GM10847 (cell line): ENCODE measurements around the gene MAP3K2.

Experiments
- POLR2A ChIP-seq: IDR thresholded peaks from 2 replicates; pipeline ENCODE4 v1.6.1; 2011; ENCODE audit not compliant: insufficient read length; ENCODE audit errors: extremely low read depth

MAP3K2 gene

DNA sequence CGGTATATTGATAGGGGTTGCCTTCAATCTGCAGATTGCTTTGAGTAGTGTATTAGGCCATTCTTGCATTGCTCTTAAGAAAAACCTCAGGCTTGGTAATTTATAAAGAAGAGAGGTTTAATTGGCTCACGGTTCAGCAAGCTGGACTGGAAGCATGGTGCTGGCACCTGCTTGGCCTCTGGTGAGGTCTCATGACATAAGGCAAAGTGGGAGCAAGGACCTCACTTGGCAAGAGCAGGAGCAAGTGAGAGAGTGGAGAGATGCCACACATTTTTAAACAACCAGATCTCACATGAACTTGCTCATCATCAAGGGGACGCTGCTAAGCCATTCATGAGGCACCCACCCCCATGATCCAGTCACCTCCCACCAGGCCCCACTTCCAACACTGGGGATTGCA, 4.9 kb downstream of the MAP3K2 start:
- TF ChIP-seq POLR2A: no peak

DNA sequence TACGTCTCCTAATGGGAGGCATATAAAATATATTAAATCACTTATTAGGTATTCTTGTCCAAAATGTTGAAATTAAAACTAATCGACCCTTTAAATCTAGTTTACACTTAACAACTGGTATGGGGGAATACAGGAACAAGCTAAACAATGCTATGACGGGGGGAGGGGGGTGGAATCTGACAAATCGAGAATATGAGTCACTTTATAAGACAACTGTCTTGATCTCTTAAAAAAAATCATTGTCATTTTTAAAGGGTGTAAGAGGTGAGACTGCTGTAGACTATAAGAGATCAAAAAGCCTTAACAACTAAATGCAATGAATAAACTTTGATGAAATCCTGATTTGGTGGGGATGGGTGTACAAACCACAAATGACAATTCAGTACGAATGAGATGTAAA, 6.0 kb downstream of the MAP3K2 start:
- no peak for TF ChIP-seq POLR2A

DNA sequence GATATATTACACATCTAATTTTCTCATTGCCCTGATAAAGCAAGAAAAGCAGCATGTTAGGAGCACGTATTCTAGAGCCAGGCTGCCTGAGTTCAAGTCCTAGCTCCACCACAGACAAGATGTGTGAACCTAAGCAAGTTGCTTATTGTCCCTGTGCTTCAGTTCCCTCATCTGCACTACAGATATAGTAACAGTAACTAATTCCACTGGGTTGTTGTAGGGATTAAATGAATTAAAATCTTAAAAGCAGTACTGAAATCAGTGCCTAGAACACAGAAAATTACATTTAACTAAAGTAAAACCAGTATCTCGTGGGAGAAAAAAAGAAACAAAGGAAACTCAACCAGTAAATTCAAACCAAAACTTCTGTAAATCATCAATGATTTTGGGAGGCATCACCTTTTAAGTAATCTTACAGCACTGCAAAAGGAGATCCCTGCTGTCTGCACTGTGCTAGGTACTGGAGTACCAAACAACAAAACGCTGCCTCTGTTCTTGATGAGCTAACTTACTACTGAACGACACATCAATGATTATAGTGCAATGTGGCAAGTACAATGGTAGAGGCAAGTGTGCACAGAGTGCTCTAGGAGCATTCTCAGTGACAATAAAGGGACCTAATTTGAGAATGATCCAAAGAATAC, 7.9 kb downstream of the MAP3K2 start:
- no peak for TF ChIP-seq POLR2A

DNA sequence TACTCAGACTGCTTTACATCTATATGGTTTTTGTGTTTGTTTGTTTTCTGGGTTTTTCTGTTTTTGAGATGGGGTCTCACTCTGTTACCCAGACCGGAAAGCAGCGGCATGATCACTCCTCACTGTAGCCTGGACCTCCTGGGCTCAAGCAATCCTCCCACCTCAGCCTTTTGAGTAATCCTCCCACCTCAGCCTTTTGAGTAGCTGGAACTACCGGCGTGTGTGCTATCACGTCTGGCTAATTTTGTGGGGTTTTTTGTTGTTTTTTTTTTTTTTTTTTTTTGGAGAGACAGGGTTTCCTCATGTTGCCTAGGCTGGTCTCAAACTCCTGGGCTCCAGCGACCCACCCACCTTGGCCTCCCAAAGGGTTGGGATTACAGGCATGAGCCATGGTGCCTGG, 9.1 kb downstream of the MAP3K2 start:
- TF ChIP-seq POLR2A: no peak

DNA sequence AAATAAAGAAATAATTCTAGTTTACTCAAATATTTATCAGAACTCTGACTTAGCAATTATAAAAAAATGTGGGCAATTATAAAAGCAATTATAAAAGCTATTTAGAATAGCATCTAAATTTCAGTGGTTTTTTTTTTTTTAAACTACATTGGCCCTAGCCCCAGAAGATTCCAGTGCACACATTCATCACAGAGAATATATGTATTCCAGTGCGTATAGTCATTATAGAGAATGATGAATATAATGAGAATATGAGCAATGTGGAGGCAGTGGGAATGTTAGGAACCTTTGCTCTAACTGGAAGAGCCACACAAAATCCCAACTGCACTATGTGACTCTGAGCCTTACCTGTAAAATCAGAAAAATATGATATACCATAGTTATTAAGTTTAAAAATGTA, 10.5 kb downstream of the MAP3K2 start:
- TF ChIP-seq POLR2A: no peak

DNA sequence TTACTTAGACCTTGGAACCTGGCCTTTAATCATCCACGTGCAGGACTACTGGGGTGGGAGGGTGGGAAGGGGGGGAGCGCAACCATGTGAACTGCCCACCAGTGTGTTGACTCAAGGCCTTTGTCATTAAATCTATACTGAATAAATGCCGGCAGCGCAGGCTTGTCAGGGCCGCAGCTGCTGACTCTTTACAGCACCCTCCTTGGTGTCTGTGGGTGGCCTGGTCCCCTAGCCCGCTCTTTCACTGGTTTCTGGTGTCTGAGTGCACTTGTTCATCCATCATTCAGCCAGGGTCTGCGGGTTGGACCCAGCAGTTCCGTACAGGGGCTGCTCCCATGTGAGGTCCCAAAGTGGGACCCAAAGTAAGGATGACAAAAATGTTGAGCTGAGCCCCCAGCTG, 11.5 kb downstream of the MAP3K2 start:
- no peak for TF ChIP-seq POLR2A

DNA sequence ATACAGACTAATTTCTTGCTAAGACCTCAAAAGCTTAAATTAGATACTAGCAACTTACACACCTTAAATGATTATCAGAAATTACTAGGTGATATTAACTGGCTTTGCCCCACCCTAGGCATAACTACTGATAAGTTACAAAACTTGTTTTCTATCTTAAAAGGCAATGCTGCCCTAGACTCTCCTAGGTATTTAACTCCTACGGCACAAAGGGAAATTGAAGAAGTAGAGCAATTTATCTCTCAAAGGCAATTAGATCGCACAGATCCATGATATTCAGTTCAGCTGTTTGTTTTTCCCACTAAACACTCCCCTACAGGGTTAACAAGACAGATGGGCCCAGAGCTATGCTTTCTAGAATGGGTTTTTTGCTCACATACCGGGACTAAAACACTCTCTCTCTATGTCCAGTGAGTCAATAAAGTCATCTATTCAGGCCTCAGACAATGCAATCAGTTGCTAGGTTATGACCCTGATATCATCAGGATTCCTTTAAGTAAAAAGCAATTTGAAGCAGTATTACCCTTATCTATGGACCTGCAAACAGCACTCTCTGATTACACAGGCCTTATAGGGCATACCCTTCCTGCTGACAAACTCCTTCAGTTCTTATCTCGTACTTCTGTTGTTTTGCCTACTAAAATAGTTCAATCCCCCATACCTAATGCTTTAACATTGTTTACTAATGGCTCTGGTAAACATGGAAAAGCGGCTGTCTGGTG, 14.3 kb downstream of the MAP3K2 start:
- TF ChIP-seq POLR2A: no peak

DNA sequence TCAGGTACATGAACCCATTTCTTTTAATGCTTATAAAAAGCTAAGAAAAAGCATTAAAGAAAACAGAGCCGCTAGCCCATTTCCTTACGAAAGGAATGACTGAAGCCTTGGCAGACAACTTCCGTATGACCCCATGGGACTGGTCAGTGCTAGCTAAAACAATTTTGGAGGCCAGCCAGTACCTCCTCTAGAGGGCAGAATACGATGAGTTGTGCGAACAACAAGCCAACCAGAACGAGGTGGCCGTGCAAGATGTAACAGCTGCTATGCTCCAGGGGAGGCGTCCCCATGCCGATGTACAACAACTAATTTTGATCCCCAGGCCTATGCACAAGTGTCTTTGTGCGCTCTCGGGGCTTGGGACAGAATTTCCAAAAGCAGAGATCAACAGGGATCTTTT, 16.7 kb downstream of the MAP3K2 start:
- TF ChIP-seq POLR2A: no peak

DNA sequence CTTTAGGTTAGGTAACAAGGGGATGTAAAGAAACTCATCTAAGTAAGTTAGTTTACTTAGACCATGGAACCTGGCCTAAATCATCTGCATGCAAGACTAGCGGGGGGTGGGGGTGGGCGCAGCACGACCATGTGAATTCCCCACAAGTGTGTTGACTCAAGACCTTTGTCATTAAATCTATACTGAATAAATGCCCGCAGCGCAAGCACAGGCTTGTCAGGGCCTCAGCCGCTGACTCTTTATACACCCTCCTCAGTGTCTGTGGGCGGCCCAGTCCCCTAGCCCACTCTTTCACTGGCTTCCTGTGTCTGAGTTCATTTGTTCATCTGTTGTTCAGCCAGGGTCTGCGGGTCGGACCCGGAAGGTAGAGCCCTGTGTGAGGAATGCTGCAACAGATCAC, 17.8 kb downstream of the MAP3K2 start:
- no peak for TF ChIP-seq POLR2A

DNA sequence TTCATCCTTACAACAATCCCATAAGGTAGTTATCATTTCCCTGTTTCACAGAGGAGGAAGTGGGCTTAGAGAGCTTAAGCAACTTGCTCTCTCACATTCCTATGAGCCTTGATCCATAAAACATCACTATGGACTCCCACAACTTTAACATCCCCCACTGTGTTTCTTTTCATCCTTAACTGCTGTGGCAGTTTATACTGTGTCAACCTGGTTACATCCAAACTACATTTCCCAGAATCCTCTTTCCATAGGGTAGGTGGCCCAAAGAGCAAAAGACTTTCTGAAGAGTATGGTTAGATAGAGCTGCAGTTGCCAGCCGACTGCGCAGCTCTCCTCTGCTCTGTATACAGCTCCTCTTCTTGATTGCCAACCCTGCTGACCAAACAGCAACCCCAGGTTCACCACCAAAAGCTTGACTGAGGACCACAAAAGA, 22.5 kb downstream of the MAP3K2 start:
- no peak for TF ChIP-seq POLR2A

DNA sequence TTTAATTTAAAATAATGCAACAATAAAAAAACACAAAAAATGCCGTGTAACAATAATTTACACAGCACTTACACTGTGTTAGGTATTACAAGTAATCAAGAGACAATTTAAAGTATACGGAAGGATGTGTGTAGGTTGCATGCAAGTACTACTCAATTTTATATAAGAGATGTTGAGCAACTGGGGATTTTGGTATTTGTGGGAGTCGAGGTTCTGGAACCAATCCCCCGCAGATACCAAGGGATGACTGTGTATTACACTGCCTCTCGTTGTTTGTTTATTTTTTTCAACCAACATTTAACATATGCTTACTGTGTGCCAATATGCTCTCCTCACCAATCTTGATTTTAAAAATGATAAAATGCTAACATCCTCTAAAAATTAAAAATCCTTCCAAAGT, 24.8 kb downstream of the MAP3K2 start:
- TF ChIP-seq POLR2A: no peak

DNA sequence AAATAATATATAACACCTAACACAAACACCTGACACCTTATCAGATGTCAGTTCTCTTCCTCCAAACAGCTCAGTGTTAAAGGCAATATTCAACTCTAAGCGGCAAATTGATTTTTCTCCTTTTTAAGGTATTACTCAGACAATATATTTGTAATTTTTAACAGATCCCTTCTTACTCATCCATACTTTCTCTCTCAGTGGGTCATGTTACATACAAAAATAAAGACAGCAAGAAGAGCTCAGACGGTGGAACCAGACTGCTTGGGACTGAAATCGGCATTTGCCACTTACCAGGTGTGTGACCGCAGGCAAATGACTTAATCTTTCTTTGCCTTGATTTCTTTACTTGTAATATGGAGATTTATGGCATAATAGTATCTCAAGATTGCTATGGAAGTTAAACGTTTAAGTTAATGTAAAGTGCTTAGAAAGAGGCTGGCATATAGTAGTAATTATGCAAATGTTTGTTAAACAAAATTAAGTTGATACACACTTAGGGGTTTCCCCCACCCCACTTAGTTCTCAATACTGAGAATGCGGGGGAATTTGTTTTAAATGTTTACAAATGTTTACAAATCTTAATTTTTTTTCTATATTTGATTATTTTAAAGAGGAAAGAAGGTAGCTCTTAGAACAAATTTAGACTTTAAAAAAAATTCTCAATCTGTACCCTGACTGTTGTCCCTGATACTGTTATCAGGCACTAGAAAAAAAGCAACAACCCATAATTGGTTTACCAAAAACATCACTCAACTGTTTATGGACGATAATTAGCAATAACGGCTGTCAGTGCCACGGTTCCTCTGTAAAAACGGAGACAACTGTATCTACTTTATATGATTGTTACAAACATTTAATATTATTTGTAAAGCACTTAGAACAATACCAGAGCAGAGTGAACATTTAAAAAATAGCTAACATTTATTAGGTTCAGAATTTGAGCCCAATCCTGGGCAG, 25.6 kb downstream of the MAP3K2 start:
- no peak for TF ChIP-seq POLR2A

DNA sequence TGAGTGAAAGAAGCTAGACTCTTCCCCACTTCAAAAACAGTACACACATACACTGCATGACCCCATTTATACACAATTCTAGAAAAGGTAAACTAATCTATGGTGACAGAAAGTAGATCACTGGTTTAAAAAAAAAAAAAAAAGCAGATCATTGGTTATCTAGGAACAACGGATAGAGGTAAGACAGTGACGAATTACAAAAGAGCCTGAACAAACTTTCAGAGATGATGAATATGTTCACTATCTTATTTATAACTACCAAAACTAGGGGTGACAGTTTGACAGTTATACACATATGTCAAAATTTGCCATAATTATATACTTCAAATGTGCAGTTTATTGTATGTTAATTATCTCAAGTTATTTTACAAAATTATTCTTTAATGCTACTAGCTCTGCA, 27.5 kb downstream of the MAP3K2 start:
- no peak for TF ChIP-seq POLR2A

DNA sequence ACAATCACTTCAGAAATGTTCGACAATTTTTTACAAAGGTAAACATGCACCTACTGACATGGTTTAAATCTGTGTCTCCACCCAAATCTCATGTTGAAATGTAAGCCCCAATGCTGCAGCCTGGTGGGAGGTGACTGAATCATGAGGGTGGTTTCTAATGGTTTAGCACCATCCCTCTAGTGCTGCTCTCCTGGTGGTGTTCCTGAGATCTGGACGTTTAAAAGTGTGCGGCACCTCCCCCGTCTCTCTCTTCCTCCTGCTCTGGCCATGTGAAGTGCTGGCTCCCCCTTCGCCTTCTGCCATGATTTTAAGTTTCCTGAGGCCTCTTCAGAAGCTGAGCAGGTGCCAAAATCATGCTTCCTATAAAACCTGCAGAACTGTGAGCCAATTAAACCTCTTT, 28.3 kb downstream of the MAP3K2 start:
- no peak for TF ChIP-seq POLR2A

DNA sequence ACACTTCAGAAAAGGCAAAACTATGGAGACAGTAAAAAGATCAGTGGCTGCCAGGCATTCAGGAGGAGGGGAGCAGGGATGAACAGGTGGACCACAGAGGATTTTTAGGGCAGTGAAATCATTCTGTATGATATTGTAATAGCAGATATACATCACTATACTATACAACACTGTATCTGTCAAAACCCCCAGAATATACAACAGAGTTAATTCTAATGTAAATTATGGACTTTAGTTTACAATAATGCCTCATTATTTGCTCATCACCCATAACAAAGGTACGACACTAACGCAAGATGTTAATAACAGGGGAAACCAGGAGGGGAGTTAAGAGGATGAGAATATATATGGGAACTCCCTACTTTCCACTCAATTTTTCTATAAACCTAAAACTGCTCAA, 28.8 kb downstream of the MAP3K2 start:
- TF ChIP-seq POLR2A: no peak

DNA sequence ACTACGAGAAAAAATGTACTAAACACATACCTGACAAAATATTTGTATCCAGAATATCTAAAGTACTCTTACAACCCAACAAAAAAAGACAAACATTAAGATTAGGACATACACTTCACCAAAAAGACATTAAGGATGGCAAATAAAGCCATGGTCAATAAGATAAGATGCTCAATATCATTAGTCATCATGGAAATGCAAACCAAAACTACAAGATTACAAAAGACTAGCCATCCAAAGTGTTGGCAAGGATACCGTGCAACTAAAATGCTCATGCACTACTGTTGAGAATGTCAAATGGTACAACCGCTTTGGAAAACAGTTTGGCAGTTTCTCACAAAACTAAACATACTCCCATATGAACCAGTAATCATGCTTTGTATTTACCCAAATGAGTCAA, 29.7 kb downstream of the MAP3K2 start:
- no peak for TF ChIP-seq POLR2A
